IMR-90 (cell line): ENCODE data around the gene RNF215. TPM values are rescaled to one million over a fixed set of nuclear protein-coding genes. Genes with fewer than 3 reads are reported as not detected.

ENCODE experiments used
- ATAC-seq: fragments of 200-7000 bp; cut with Tn5 transposase; 2 replicates; pipeline ENCODE4 v1.9.1; 2020; ENCODE audit warnings: low read depth, mild to moderate bottlenecking, moderate library complexity
- BruUV-seq: library from RNA; stranded (reverse); fragments of 400-500 nt; replicated peaks from 2 replicates; lab custom pipeline; 2021; lab: Mats Ljungman, UMichigan
- CTCF ChIA-PET: fragments of 300-600 bp; formaldehyde crosslinking; extraction: SDS; loops from one replicate; lab custom pipeline; 2021; ENCODE audit warnings: antibody characterized with exemption; lab: Yijun Ruan, JAX
- POLR2A ChIA-PET: fragments of 300-600 bp; sonication (Branson Sonifier 250); formaldehyde crosslinking; loops from one replicate; lab custom pipeline; 2022; ENCODE audit warnings: antibody characterized with exemption; ENCODE audit not compliant: unreplicated experiment; lab: Charles Lee
- DNase-seq: peaks from one replicate; pipeline ENCODE4 v3.0.0; 2013
- H2AFZ ChIP-seq: replicated peaks from 2 replicates; pipeline ENCODE3; 2013; ENCODE audit warnings: low read length, mild to moderate bottlenecking; ENCODE audit not compliant: poor library complexity
- H2AK5ac ChIP-seq: 2 replicates; pipeline ENCODE4 v1.6.1; 2013; ENCODE audit warnings: low read depth, low read length, inconsistent platforms
- H2AK9ac ChIP-seq: replicated peaks from 2 replicates; pipeline ENCODE3; 2013; ENCODE audit warnings: mild to moderate bottlenecking, low read depth, low read length, moderate library complexity; ENCODE audit not compliant: poor library complexity
- H2BK120ac ChIP-seq: 2 replicates; pipeline ENCODE4 v1.6.1; 2013; ENCODE audit warnings: low read depth, low read length, inconsistent platforms
- H2BK15ac ChIP-seq: 3 replicates; pipeline ENCODE4 v1.6.1; 2013; ENCODE audit warnings: low read depth, low read length, inconsistent platforms
- H2BK20ac ChIP-seq: 2 replicates; pipeline ENCODE4 v1.6.1; 2013; ENCODE audit warnings: low read depth, mild to moderate bottlenecking, inconsistent platforms, low read length, moderate library complexity
- H2BK5ac ChIP-seq: 2 replicates; pipeline ENCODE4 v1.6.1; 2013; ENCODE audit warnings: mild to moderate bottlenecking, low read depth, low read length, inconsistent platforms; ENCODE audit not compliant: poor library complexity, severe bottlenecking
- H3K14ac ChIP-seq: replicated peaks from 2 replicates; pipeline ENCODE4 v1.6.1; 2013; ENCODE audit warnings: low read depth, low read length, inconsistent platforms
- H3K18ac ChIP-seq: 2 replicates; pipeline ENCODE4 v1.6.1; 2013; ENCODE audit warnings: low read depth, low read length, control low read depth
- H3K23ac ChIP-seq: 2 replicates; pipeline ENCODE4 v1.6.1; 2013; ENCODE audit warnings: low read depth, low read length, inconsistent platforms
- H3K27ac ChIP-seq: 2 replicates; pipeline ENCODE4 v1.5.1; 2013; ENCODE audit warnings: mild to moderate bottlenecking, control low read depth, low read length; ENCODE audit not compliant: insufficient read depth
- H3K27me3 ChIP-seq: 2 replicates; pipeline ENCODE4 v1.6.1; 2013; ENCODE audit warnings: low read length; ENCODE audit not compliant: control insufficient read depth, insufficient read depth
- H3K36me3 ChIP-seq: 2 replicates; pipeline ENCODE4 v1.6.1; 2013; ENCODE audit warnings: low read length, mixed read lengths; ENCODE audit not compliant: control insufficient read depth, insufficient read depth
- H3K4ac ChIP-seq: 2 replicates; pipeline ENCODE4 v1.6.1; 2013; ENCODE audit warnings: low read depth, low read length, inconsistent platforms
- H3K4me1 ChIP-seq: 2 replicates; pipeline ENCODE4 v1.6.1; 2013; ENCODE audit warnings: low read length, mixed read lengths; ENCODE audit not compliant: control insufficient read depth, insufficient read depth
- H3K4me2 ChIP-seq: 2 replicates; pipeline ENCODE4 v1.6.1; 2013; ENCODE audit warnings: low read depth, mild to moderate bottlenecking, control low read depth, low read length, moderate library complexity
- H3K4me3 ChIP-seq: 2 replicates; pipeline ENCODE4 v1.5.1; 2013; ENCODE audit warnings: low read depth, mild to moderate bottlenecking, control low read depth, low read length, moderate library complexity; ENCODE audit not compliant: insufficient read depth
- H3K56ac ChIP-seq: 2 replicates; pipeline ENCODE4 v1.6.1; 2013; ENCODE audit warnings: low read length, inconsistent platforms; ENCODE audit not compliant: insufficient read depth; ENCODE audit errors: extremely low read depth
- H3K79me1 ChIP-seq, 2 experiments: 2 replicates each; pipeline ENCODE4 v1.6.1; 2013; ENCODE audit warnings: low read length in 2 of 2, inconsistent platforms in 1 of 2, low read depth in 1 of 2
- H3K9ac ChIP-seq: 2 replicates; pipeline ENCODE4 v1.6.1; 2013; ENCODE audit warnings: low read depth, low read length, control low read depth
- H3K9me1 ChIP-seq: 2 replicates; pipeline ENCODE4 v1.6.1; 2013; ENCODE audit warnings: low read length, inconsistent platforms; ENCODE audit not compliant: insufficient read depth
- H3K9me3 ChIP-seq: 2 replicates; pipeline ENCODE4 v1.6.1; 2013; ENCODE audit warnings: low read length; ENCODE audit not compliant: control insufficient read depth, insufficient read depth
- H4K20me1 ChIP-seq: 2 replicates; pipeline ENCODE4 v1.6.1; 2013; ENCODE audit warnings: low read length, inconsistent platforms; ENCODE audit not compliant: insufficient read depth
- H4K5ac ChIP-seq: 2 replicates; pipeline ENCODE4 v1.6.1; 2013; ENCODE audit warnings: mild to moderate bottlenecking, low read depth, low read length, control low read depth
- H4K8ac ChIP-seq, 2 experiments: 2 replicates each; pipeline ENCODE4 v1.6.1; 2013; ENCODE audit warnings: low read depth in 2 of 2, low read length in 2 of 2, control low read depth in 1 of 2, inconsistent platforms in 1 of 2
- H4K91ac ChIP-seq: 2 replicates; pipeline ENCODE4 v1.6.1; 2013; ENCODE audit warnings: low read depth, low read length, inconsistent platforms; ENCODE audit not compliant: insufficient read depth
- CTCF ChIP-seq: conservative IDR thresholded peaks from 2 replicates; pipeline ENCODE4 v1.5.1; 2012; ENCODE audit warnings: mild to moderate bottlenecking, low read depth, low read length, improper control_type of control experiment
- MAFK ChIP-seq: IDR thresholded peaks from 2 replicates; pipeline ENCODE4 v1.6.1; 2012; ENCODE audit warnings: low read depth, low read length, improper control_type of control experiment
- MAZ ChIP-seq: IDR thresholded peaks from 2 replicates; pipeline ENCODE4 v1.6.1; 2012; ENCODE audit warnings: low read depth, mild to moderate bottlenecking, low read length, improper control_type of control experiment, moderate library complexity, borderline replicate concordance
- MXI1 ChIP-seq: IDR thresholded peaks from 2 replicates; pipeline ENCODE4 v1.6.1; 2012; ENCODE audit warnings: low read depth, mild to moderate bottlenecking, low read length, moderate library complexity, borderline replicate concordance
- NFE2L2 ChIP-seq: fragments of 150-350 bp; IDR thresholded peaks from 2 replicates; pipeline ENCODE4 v1.6.1; 2016; ENCODE audit warnings: low read depth, mild to moderate bottlenecking, low read length
- RCOR1 ChIP-seq: IDR thresholded peaks from 2 replicates; pipeline ENCODE4 v1.6.1; 2012; ENCODE audit warnings: mild to moderate bottlenecking, low read length, improper control_type of control experiment; ENCODE audit not compliant: insufficient replicate concordance
- RFX5 ChIP-seq: IDR thresholded peaks from 2 replicates; pipeline ENCODE4 v1.8.0; 2012; ENCODE audit warnings: low read depth, mild to moderate bottlenecking, low read length, moderate library complexity
- SMC3 ChIP-seq: fragments of 150-350 bp; IDR thresholded peaks from 2 replicates; pipeline ENCODE4 v1.6.1; 2016; ENCODE audit warnings: low read depth, mild to moderate bottlenecking, antibody characterized with exemption, low read length, moderate library complexity
- WGBS, 2 experiments: methylation state at CpG; one replicate each; pipeline versions ENCODE4 v1.1.5 to v1.1.7; 2013; ENCODE audit warnings: missing lambda C conversion rate in 2 of 2; ENCODE audit not compliant: insufficient read length in 1 of 2; ENCODE audit errors: extremely low coverage in 2 of 2; 5-methylcytosine and 5-hydroxymethylcytosine counted together
- dilution Hi-C: fragments of 300-500 bp; cut with HindIII; formaldehyde crosslinking; loops from one replicate; pipeline ENCODE4 v1.14.3; 2018; ENCODE audit warnings: low sequenced_read_pairs; ENCODE audit not compliant: unreplicated experiment
- in situ Hi-C: fragments of 300-500 bp; cut with MboI; formaldehyde crosslinking; loops from 3 replicates; pipeline ENCODE4 v1.14.3; 2019; ENCODE audit warnings: low sequenced_read_pairs, inconsistent platforms, mixed read lengths
- intact Hi-C: fragments of 100-400 bp; cut with micrococcal nuclease; formaldehyde crosslinking; loops from 2 replicates; pipeline ENCODE4 v1.10.0; 2022
- polyA plus RNA-seq, 3 experiments: library from polyadenylated mRNA; depleted of rRNA; stranded (reverse); fragments of >200 nt; gene quantifications; 2 replicates each; pipeline ENCODE4 v1.2.3, GENCODE V29; 2012; ENCODE audit warnings: low replicate concordance in 1 of 3
- total RNA-seq: library from RNA; depleted of rRNA; stranded (reverse); fragments of >200 nt; gene quantifications from 2 replicates; pipeline ENCODE4 v1.2.3, GENCODE V29; 2012
- TF ChIP-seq, protein P1 (sequence below): fragments of 150-350 bp; IDR thresholded peaks from 2 replicates; pipeline ENCODE4 v1.6.1; 2017; ENCODE audit warnings: mild to moderate bottlenecking, antibody characterized with exemption, low read length, low read depth
- TF ChIP-seq, protein P2 (sequence below): fragments of 150-350 bp; IDR thresholded peaks from 2 replicates; pipeline ENCODE4 v1.6.1; 2016; ENCODE audit warnings: low read depth, mild to moderate bottlenecking, low read length, moderate library complexity, borderline replicate concordance

Gene RNF215
- total and polyA plus RNA-seq, 2 of the 4 experiments (the other 2 are of a cell fraction): 15.8 to 21.9 TPM

DNA sequence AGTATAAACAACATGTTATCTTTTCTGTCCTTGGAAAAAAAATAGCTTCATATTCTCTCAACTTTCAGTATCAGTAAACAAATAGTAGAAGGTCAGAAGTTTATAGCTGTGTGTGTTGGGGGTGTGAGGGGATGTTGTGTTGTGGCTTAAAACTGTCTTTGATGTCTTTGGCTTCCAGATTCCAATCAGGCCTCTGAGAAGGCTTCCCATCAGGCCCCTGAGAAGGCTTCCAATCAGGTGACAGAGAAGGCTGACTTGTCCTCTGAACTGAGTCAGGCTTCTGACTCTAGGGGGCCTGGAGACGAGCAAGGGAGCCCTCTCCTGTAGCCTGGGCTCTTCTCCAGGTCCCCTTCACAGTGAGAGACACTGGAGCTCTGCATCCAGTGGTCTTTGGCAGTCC, 47.6 kb upstream of the RNF215 start:
- ATAC-seq: peak; percentile 53
- peak overlapping the region; percentile 17 for H2AFZ ChIP-seq
- dilution Hi-C loops: no loop called here
- H2AK5ac ChIP-seq: no peak overlapping the region
- no peaks in the 10 kb centered on the region for H3K9me3 ChIP-seq
- no peak overlapping the region for H3K27ac ChIP-seq
- no peaks in the 10 kb centered on the region for H3K4me1 ChIP-seq
- H3K23ac ChIP-seq: no peak overlapping the region
- 20% methylated on average over 1 of the region's 1 CpG; no CpG with 5 or more reads in 1 of the 2 experiments for WGBS, 2 experiments
- ChIA-PET CTCF (interaction anchor here (1.5 kb wide), 1 partner anchor 8 kb away, joined by 5 read pairs; no protein-coding TSS in a partner anchor), POLR2A (no interaction called here)
- no peak overlapping the region for H2BK5ac ChIP-seq
- no peak for TF ChIP-seq MAFK
- TF ChIP-seq, protein P1, sequence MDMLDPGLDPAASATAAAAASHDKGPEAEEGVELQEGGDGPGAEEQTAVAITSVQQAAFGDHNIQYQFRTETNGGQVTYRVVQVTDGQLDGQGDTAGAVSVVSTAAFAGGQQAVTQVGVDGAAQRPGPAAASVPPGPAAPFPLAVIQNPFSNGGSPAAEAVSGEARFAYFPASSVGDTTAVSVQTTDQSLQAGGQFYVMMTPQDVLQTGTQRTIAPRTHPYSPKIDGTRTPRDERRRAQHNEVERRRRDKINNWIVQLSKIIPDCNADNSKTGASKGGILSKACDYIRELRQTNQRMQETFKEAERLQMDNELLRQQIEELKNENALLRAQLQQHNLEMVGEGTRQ: no peak
- no peak for TF ChIP-seq NFE2L2
- no peak for TF ChIP-seq CTCF
- TF ChIP-seq MXI1: no peak
- TF ChIP-seq SMC3: no peak
- no peak for TF ChIP-seq MAZ
- TF ChIP-seq, protein P2, sequence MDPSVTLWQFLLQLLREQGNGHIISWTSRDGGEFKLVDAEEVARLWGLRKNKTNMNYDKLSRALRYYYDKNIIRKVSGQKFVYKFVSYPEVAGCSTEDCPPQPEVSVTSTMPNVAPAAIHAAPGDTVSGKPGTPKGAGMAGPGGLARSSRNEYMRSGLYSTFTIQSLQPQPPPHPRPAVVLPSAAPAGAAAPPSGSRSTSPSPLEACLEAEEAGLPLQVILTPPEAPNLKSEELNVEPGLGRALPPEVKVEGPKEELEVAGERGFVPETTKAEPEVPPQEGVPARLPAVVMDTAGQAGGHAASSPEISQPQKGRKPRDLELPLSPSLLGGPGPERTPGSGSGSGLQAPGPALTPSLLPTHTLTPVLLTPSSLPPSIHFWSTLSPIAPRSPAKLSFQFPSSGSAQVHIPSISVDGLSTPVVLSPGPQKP: no peak
- no peak for TF ChIP-seq RFX5
- no peak for TF ChIP-seq RCOR1
- H2BK120ac ChIP-seq: no peak overlapping the region
- no peak overlapping the region for H3K4ac ChIP-seq
- H3K18ac ChIP-seq: no peak overlapping the region
- H3K9me1 ChIP-seq: no peaks in the 10 kb centered on the region
- no peak overlapping the region for H2BK15ac ChIP-seq
- H3K9ac ChIP-seq: no peak overlapping the region
- no peak overlapping the region for H3K4me3 ChIP-seq
- no peak overlapping the region for H3K4me2 ChIP-seq
- no peak overlapping the region for H4K91ac ChIP-seq
- peak overlapping the region in 1 of 2 experiments; percentile 69; a peak in 1 of 4 replicates for H4K8ac ChIP-seq
- no peak overlapping the region for H2BK20ac ChIP-seq
- DNase-seq: no peak
- no peak overlapping the region for H4K5ac ChIP-seq
- H3K36me3 ChIP-seq: no peaks in the 10 kb centered on the region
- H4K20me1 ChIP-seq: no peaks in the 10 kb centered on the region
- in situ Hi-C loops: no loop called here
- intact Hi-C loops: no loop called here
- BruUV-seq: no TSS peak
- no peak overlapping the region for H2AK9ac ChIP-seq
- no peak overlapping the region for H3K14ac ChIP-seq
- no peaks in the 10 kb centered on the region for H3K79me1 ChIP-seq
- no peak overlapping the region for H3K56ac ChIP-seq
- H3K27me3 ChIP-seq: peaks cover 6% of the 10 kb centered on the region; the same call in 1 of the 2 replicates
